Measurements from ENCODE around the gene RABGAP1.

RABGAP1 gene

DNA sequence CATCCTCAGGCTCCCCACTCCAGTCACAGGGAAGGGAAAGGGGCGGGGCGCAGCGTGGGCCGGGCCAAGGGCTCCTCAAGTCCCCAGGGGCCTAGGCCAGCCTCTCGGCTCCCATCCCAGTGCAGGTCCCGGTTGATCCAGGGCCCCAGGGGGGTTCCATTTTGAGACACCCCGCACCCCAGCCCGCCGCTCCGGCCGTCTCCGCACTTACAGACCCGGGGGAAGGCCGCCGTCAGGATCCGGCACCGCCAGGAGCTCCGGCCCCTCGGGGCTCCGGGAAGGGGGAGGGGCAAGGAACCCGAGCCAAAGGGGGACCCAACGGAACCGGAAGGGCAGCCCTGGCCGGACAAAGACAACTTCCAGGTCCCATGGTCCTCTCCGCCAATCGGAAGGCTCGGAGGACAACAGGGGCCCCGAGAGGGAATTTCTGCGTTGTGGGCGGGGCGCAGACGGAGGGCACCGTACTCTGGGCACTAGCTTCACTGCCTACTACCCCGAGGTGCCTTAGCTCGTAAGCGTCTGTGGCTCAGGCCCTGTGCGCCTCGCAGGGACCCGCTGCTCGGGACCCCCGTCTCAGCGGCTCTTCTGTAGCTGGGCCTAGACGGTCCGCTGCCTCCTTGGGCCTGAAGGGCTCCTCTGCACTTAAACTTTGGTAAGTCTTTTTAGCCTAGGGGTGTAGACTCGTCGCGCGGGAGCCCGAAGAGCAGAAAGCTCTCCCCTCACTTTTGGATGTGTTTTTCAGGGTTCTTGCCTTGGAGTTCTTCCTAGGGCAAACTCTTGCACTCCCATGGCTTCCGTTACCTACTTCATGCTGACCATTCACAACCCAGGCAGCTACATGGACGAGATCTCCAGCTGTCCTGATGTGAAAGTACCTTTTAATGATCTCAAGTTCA lies 9.3 kb upstream of the RABGAP1 start, which contains the start of gene ZBTB26:
ZBTB26 (minus strand) TSS at position 287 of the 896 bp plus-strand sequence. CDS start 11,578 bp downstream, outside the sequence.
- peak; percentile 92 for DNase-seq
- TF ChIP-seq GATA1 (IDR thresholded peaks at IDR 0.05; ENCODE audit: low read depth, low read length) (no peak), POLR2A (IDR thresholded peaks at IDR 0.05; ENCODE audit: low read length) (peak; percentile 86)

DNA sequence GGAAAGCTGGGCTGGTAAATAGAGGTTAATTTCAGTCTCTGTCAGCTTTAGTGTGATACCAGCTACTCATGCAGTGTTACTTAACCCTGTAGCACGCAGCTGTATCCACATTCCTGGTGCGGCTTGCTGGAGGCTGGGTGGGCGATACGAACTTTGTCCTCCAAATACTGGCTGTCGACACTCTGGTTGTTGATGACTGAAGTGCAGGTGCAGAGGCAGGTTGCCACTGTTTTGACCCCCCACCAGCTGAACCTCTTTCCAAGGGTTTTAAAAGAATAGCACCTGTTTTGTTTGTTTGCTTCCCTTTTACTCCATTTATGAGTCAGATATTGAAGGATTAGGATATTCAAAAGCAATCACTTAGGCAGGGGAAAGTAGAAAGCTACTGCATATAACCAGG lies 4.4 kb upstream of the RABGAP1 start:
- no peak for DNase-seq
- no peak for TF ChIP-seq POLR2A (IDR thresholded peaks at IDR 0.05; ENCODE audit: low read length)
- no peak for TF ChIP-seq GATA1 (IDR thresholded peaks at IDR 0.05; ENCODE audit: low read depth, low read length)

DNA sequence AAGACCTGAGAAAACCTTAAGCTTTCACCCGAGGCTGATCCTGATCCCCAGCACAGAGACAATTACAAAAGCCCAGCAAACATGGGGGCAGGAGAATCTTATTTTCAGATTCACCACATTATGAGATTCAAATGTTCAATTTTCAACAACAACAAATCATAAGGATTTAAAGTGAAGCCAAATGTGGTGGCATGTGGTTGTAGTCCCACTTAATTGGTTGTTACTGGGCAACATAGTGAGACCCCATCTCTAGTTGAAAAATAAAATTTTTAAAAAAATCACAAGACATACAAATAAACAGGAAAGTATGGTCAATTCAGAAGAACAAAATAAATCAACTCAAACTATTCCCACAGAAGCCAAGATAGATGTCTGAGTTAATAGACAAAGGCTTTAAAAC lies 3.9 kb upstream of the RABGAP1 start:
- no peak for DNase-seq
- no peak for TF ChIP-seq POLR2A (IDR thresholded peaks at IDR 0.05; ENCODE audit: low read length)
- TF ChIP-seq GATA1 (IDR thresholded peaks at IDR 0.05; ENCODE audit: low read depth, low read length) = no peak

DNA sequence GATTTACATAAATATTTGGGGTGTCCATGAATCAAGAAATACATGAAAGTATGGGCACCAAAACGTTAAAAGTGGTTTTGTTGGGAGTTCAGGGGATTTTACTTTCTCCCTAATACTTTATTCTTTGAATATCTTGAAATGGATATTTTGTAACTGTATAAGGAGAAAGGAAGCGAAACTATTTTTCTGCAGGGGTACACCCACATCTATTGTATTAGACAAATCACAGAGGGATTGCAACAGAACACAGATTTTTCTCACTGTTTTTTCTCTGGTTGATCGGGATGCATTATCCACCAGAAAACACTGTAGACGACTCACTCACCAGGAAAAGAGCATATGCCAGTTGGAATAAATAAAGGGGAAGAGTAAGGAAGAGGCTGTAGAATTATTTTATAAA lies 1.2 kb upstream of the RABGAP1 start:
- TF ChIP-seq GATA1 (IDR thresholded peaks at IDR 0.05; ENCODE audit: low read depth, low read length) (no peak), POLR2A (IDR thresholded peaks at IDR 0.05; ENCODE audit: low read length) (no peak)
- no peak for DNase-seq

DNA sequence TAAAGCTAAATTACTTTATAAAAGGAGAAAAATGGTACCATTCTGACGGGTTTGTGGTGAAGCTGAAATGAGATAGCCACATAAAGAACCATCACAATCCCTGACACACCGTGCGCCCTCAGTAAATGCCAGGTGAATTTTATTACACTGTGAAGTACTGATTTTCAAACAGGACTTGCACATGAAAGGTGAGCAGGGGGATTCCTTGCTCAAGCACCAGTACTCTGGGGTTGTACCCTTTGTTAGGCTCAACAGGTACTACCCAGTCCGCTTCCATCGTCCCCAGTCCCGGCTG lies 419 bp upstream of the RABGAP1 start:
- TF ChIP-seq POLR2A (IDR thresholded peaks at IDR 0.05; ENCODE audit: low read length) (peak; percentile 48), GATA1 (IDR thresholded peaks at IDR 0.05; ENCODE audit: low read depth, low read length) (no peak)
- DNase-seq = no peak

DNA sequence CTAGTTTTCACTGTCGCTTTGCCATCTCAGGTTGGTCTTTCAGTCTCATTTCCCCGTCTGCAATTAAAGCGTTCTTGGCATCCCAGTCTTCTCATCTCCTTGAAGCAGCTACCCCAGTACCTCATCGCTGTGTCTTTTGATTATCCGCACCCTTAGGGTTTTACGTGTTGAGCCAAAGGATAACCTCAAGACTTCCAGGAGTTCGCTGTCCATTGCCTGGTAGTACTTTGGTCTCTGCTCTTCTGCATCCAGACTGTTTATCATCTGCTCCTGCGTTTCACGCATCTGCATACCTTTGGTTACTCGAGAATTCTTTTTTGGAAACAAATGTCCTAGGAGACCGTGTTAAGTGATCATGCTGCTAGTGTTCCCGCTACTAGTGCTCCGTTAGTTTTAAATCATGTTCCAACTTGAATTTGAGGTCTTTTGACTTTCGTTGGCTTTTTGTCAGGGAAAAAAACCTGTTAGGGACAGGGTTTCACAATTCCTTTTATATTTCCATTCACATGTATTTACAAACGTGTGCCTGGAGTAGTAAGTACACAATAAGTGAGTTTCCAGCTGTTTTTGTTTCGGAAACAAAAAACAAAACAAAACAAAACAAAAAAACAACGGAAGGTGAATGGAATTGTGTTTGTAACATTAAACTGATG lies 888 bp downstream of the RABGAP1 start:
- no peak for TF ChIP-seq POLR2A (IDR thresholded peaks at IDR 0.05; ENCODE audit: low read length)
- TF ChIP-seq GATA1 (IDR thresholded peaks at IDR 0.05; ENCODE audit: low read depth, low read length) = no peak
- peak; percentile 62 to 74 for DNase-seq

DNA sequence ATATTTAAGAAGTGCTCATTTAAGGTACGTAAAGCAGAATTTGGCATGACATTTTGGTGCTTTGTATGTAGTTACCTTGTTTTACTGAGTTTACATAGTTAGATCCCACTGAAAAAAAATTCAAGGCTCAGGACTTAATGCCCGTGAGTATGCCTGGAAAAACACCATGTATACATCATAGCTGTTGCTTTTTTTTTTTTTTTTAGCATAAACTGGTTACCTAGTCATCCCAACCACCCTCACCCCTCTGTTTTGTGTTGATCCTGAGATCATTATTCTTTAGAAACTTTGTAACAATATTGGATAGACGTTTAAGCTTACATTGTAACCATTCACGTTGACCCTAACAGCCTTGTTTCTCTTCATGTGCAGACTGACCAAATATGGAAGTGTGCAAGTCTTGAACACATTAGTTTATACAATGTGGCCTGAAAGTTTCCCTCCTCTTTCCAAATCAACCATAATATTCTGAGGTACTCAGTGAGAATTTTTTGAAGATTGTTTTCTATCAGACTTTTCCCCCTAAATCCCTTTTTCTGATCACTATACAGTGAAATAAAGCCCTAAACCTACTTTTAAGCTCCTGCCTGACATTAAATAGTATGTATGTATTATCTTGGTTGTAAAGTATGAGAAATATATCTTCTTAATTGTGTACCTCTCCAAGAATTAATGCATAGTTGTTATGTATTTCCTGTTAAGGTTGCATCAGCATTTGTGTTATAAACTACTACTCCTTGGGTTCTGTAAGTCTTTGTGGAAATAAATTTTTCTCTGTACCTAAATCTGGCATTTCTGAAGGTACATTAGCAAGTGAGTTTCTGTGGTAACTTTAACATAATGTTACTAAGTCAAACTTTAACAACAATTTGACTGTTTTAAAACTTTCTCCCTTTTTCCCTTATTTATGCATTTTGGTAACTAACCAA lies 4.4 kb downstream of the RABGAP1 start:
- peak in 1 of 2 experiments; percentile 7 for DNase-seq
- TF ChIP-seq POLR2A (IDR thresholded peaks at IDR 0.05; ENCODE audit: low read length) (no peak), GATA1 (IDR thresholded peaks at IDR 0.05; ENCODE audit: low read depth, low read length) (no peak)

DNA sequence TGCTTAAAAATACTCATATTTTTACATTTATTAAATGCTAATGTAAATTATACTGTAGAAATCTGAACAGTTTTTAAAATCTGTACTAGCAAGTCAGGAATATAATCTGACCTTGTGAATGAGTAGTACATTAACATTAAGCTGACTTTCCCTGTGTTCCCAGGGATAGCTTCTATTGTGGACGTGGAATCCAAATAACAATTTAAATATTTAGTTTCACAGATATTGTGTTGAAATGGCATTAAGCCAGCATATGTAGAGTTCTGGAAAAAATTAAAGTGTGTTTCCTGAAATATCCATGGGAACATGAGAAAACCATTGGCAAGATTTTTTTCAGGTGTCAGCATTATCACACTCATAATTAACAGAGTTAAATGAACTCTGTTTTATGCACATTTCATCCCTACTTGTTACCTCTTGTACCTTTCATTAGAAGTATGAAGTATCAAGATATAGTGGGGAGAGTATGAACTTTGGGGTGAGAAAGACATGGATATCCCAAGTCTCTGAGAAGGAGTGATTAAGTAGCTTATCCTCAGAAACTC lies 5.7 kb downstream of the RABGAP1 start:
- no peak for DNase-seq
- no peak for TF ChIP-seq GATA1 (IDR thresholded peaks at IDR 0.05; ENCODE audit: low read depth, low read length)
- TF ChIP-seq POLR2A (IDR thresholded peaks at IDR 0.05; ENCODE audit: low read length) = no peak

DNA sequence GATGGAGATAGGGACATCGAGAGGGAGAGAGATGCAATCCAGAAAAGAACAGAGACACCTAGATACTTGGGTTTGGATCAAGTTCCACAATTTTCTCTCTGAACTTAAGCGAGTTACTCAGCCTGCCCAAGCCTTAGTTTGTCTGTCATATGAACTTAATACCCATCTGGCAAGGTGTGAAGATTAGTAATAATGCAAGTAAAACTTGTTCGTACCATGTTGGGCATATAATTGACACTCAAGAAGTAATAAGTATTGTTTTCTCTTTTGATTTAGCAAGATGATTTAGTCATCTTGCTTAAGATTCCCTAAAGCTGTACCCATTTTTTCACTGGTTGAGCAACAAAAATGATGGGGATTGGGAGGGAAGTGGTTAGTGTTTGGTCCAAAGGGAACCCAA lies 7.5 kb downstream of the RABGAP1 start:
- TF ChIP-seq POLR2A (IDR thresholded peaks at IDR 0.05; ENCODE audit: low read length) (no peak), GATA1 (IDR thresholded peaks at IDR 0.05; ENCODE audit: low read depth, low read length) (no peak)
- DNase-seq = no peak

DNA sequence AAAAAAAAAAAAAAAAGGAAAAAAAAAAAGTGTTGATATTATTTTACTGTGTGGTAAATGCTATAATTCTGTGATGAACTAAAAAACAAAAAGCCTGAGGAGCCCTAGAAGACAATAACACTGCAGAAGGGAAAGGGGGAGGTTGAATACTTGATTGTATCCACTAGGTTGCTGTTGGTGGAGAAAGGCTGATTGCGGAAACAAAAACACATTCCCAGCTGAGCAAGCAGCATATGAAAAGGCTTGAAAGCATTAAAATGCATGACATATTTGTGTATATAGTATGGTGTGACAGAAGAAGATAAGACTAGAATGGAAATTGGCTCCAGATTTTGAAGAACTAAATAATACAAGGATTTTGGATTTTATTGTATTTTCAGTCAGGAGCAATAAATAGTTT lies 8.9 kb downstream of the RABGAP1 start:
- no peak for DNase-seq
- TF ChIP-seq POLR2A (IDR thresholded peaks at IDR 0.05; ENCODE audit: low read length) (no peak), GATA1 (IDR thresholded peaks at IDR 0.05; ENCODE audit: low read depth, low read length) (no peak)

DNA sequence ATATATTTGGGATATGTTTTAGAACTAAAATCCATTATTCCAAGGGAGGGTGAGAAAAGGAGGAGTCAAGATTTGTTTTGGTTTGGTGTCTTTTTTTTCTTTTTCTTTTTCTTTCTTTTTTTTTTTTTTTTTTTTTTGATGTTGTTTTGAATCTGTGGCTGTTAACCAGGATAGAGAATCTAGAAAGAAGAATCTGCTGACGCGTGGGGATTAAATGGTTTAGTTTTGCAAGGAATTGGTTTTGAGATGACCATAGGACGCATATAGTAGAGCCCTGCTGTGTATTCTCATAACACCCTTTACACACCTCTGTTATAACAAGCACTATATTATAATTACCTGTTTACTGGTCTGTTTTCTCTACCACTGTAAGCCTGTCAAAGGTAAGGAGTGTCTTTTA lies 9.4 kb downstream of the RABGAP1 start:
- no peak for TF ChIP-seq GATA1 (IDR thresholded peaks at IDR 0.05; ENCODE audit: low read depth, low read length)
- no peak for TF ChIP-seq POLR2A (IDR thresholded peaks at IDR 0.05; ENCODE audit: low read length)
- DNase-seq = no peak

DNA sequence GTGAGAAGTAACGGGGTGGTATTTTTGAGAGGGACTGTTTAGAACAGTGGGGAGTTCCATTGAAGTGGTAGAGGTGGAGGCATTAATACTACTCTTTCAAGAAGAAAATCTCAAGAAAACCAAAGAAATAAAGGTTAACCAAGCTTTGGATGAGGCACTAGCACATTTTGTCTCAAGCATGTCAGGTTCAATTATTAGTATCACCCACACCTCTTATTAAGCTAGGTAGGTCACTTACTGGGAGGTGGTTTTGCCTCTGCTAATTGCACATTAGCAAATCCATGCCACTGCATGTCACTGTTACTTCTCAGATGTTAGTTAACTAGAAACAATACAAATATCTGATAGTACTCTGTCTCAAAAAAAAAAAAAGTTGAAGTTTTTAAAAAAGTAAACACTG lies 10.2 kb downstream of the RABGAP1 start:
- TF ChIP-seq GATA1 (IDR thresholded peaks at IDR 0.05; ENCODE audit: low read depth, low read length) = no peak
- TF ChIP-seq POLR2A (IDR thresholded peaks at IDR 0.05; ENCODE audit: low read length) = no peak
- no peak for DNase-seq

DNA sequence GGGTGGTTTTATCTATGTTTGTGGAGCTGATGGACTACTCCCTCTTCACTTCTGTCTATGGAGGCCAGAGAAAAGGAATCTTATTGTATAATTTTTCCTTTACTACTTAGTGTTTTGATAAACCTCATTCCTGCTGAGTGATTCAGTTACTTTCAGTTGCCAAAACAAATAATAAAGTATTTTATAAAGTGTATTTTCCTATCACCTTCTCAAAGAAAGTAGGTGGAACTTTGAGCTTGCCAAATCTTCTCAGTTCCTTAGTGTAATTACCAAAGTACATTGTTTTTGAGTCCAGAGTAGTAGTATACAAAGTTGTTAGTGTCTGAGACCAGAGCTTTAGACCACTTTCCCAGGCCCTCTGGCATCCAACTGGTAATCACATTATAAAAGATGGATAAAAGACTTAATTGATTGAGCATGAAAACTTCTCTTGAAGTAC lies 13.5 kb downstream of the RABGAP1 start:
- no peak for DNase-seq
- TF ChIP-seq GATA1 (IDR thresholded peaks at IDR 0.05; ENCODE audit: low read depth, low read length) (no peak), POLR2A (IDR thresholded peaks at IDR 0.05; ENCODE audit: low read length) (no peak)

Measured in erythroblast (primary cell).